Thyroid gland (tissue), 4 donors: Measurements from ENCODE around the gene AR. TPM values are rescaled to one million over a fixed set of nuclear protein-coding genes. Genes with fewer than 3 reads are reported as not detected.
"Not testable (repeated sequence)": the region's sequence is repeated elsewhere in the genome, so short reads cannot be mapped to it uniquely, and the experiment has no call there.

Source experiments
- DNase-seq, 2 donors: peaks; one replicate each; pipeline ENCODE4 v3.0.0-alpha.2; 2019
- H3K27ac ChIP-seq, 3 donors: fragments of 200-600 bp; sonication (generic); 1 replicate in 2 of 3; 2 replicates in 1 of 3; pipeline ENCODE4 v1.5.1; 2016 to 2019; ENCODE audit warnings: mild to moderate bottlenecking in 1 of 3, moderate library complexity in 1 of 3
- H3K27me3 ChIP-seq: fragments of 200-600 bp; sonication (generic); one replicate; pipeline ENCODE4 v1.5.1; 2019
- H3K36me3 ChIP-seq, 2 donors: fragments of 200-600 bp; sonication (generic); one replicate each; pipeline ENCODE4 v1.5.1; 2016 to 2019
- H3K4me1 ChIP-seq, 2 donors: fragments of 200-600 bp; sonication (generic); one replicate each; pipeline ENCODE4 v1.5.1; 2017 to 2019
- H3K4me3 ChIP-seq, 3 donors: fragments of 200-600 bp; sonication (generic); replicated peaks in 1 of 3; 1 replicate in 2 of 3; 2 replicates in 1 of 3; pipeline ENCODE4 v1.5.1; 2016; ENCODE audit warnings: mild to moderate bottlenecking in 1 of 3
- H3K9me3 ChIP-seq: fragments of 200-600 bp; sonication (generic); one replicate; pipeline ENCODE4 v1.5.1; 2017
- POLR2A ChIP-seq, 2 donors: fragments of 450-650 bp; IDR thresholded peaks; one replicate each; pipeline ENCODE4 v1.6.1; 2017; ENCODE audit warnings: antibody characterized with exemption in 2 of 2, mild to moderate bottlenecking in 2 of 2, moderate library complexity in 1 of 2
- WGBS, 2 donors: methylation state at CpG; one replicate each; pipeline ENCODE4 v1.1.5; 2017; 5-methylcytosine and 5-hydroxymethylcytosine counted together
- intact Hi-C: fragments of 100-400 bp; cut with DNase I; formaldehyde crosslinking; loops from one replicate; pipeline ENCODE4 v1.15.1; 2023
- total RNA-seq, 4 donors: library from RNA; depleted of rRNA; stranded (reverse); fragments of >200 nt; gene quantifications; one replicate each; pipeline ENCODE4 v1.2.3, GENCODE V29; 2016
- TF ChIP-seq, protein P1 (sequence below), 6 experiments: fragments of 200-600 bp in 3 of 6; fragments of 450-650 bp in 3 of 6; sonication (generic) in 3 of 6; IDR thresholded peaks; one replicate each; pipeline ENCODE4 v1.5.1; 2016 to 2019; ENCODE audit warnings: antibody characterized with exemption in 6 of 6, mild to moderate bottlenecking in 2 of 6, inconsistent platforms in 1 of 6, moderate library complexity in 1 of 6

The AR gene
- total RNA-seq, 4 donors from 2014 or later = 5.2 to 15.0 (median 11.6) TPM

DNA sequence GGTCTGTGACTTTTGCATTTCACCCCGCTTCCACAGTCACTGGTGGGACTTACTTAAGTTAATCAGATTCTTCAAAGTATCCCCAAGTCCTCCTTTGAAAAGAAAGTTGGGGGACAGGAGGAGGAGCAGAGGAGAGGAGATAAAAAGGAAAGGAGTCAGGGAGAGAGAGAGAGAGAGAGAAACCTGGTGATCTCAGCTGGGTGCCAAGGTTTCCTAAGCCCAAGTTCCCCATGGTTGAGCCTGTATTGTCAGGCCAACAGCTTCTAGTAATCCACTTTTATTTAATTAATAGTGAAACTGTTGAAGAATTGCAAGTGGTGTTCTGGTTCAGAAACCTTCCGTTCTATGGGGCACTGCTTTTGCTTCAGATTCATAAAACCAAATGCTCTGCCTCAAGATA lies 91.6 kb downstream of the AR start:
- Histone ChIP-seq H3K4me1 (no peaks in the 10 kb centered on the region), H3K27ac (no peak overlapping the region), H3K4me3 (no peak overlapping the region), H3K36me3 (no peaks in the 10 kb centered on the region), H3K9me3 (no peaks in the 10 kb centered on the region), H3K27me3 (no peaks in the 10 kb centered on the region)
- DNase-seq = no peak
- TF ChIP-seq, protein P1, sequence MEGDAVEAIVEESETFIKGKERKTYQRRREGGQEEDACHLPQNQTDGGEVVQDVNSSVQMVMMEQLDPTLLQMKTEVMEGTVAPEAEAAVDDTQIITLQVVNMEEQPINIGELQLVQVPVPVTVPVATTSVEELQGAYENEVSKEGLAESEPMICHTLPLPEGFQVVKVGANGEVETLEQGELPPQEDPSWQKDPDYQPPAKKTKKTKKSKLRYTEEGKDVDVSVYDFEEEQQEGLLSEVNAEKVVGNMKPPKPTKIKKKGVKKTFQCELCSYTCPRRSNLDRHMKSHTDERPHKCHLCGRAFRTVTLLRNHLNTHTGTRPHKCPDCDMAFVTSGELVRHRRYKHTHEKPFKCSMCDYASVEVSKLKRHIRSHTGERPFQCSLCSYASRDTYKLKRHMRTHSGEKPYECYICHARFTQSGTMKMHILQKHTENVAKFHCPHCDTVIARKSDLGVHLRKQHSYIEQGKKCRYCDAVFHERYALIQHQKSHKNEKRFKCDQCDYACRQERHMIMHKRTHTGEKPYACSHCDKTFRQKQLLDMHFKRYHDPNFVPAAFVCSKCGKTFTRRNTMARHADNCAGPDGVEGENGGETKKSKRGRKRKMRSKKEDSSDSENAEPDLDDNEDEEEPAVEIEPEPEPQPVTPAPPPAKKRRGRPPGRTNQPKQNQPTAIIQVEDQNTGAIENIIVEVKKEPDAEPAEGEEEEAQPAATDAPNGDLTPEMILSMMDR (IDR thresholded peaks at IDR 0.05) = no peak
- TF ChIP-seq POLR2A (IDR thresholded peaks at IDR 0.05) = no peak
- intact Hi-C loops = no loop called here
- WGBS, 2 donors = 84 to 87% methylated on average over 2 of the region's 2 CpGs

DNA sequence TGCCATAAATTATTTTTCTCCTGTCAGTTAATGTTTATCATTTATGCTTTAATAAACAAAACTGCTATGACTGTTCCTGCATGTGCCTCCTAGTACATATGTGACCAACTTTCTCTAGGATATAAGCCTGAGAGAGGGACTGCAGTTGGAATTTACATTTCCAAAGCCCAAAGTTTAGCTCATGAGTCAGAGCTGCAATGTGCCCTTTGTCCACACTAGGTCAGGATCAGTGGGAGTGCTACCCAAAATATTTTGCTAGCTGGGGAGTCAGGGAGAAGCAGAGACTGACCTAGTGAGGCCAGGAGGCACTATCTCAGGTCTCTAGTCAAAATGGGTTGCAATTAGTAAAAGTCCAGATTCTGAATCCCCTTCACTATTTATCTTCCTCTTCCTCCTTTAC lies 92.7 kb downstream of the AR start:
- Histone ChIP-seq H3K36me3 (no peaks in the 10 kb centered on the region), H3K9me3 (no peaks in the 10 kb centered on the region), H3K27ac (no peak overlapping the region), H3K4me1 (no peaks in the 10 kb centered on the region), H3K4me3 (no peak overlapping the region), H3K27me3 (no peaks in the 10 kb centered on the region)
- TF ChIP-seq POLR2A (IDR thresholded peaks at IDR 0.05) = no peak
- TF ChIP-seq, protein P1 (IDR thresholded peaks at IDR 0.05) = no peak
- no peak for DNase-seq
- intact Hi-C loops = no loop called here

DNA sequence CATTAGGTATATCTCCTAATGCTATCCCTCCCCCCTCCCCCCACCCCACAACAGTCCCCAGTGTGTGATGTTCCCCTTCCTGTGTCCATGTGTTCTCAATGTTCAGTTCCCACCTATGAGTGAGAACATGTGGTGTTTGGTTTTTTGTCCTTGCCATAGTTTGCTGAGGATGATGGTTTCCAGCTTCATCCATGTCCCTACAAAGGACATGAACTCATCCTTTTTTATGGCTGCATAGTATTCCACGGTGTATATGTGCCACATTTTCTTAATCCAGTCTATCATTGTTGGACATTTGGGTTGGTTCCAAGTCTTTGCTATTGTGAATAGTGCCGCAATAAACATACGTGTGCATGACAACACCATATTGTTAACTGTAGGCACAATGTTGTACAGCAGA lies 93.5 kb downstream of the AR start:
- WGBS, 2 donors = 90 to 100% methylated on average over 2 of the region's 3 CpGs
- H3K36me3 ChIP-seq, H3K4me3 ChIP-seq, H3K27me3 ChIP-seq, H3K27ac ChIP-seq, H3K9me3 ChIP-seq, intact Hi-C loops, H3K4me1 ChIP-seq, DNase-seq: not testable (repeated sequence)

DNA sequence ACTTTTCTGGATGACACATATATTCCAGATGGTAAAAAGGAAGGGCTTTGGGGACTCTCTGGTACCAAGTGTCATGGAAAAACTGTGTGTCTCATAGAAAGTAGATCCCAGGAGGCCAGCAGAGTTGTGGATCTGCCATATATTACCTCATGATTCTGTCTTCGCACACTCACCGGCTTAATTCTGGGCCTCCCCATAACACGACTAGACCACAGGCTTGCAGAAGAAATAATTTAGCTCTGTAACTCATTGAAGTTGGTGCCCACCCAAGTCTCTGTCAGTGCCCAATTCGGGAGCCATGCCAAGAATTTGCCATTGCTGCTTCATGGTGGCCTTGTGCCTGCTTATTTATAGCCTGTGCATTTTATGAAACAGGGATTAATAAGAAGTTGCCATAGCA lies 104.5 kb downstream of the AR start:
- 90 to 94% methylated on average over 4 of the region's 4 CpGs for WGBS, 2 donors
- Histone ChIP-seq H3K36me3 (no peaks in the 10 kb centered on the region), H3K9me3 (no peaks in the 10 kb centered on the region), H3K27me3 (no peaks in the 10 kb centered on the region), H3K27ac (no peak overlapping the region), H3K4me3 (no peak overlapping the region), H3K4me1 (no peaks in the 10 kb centered on the region)
- TF ChIP-seq, protein P1 (IDR thresholded peaks at IDR 0.05) = no peak
- no peak for TF ChIP-seq POLR2A (IDR thresholded peaks at IDR 0.05)
- no peak for DNase-seq
- intact Hi-C loops = no loop called here

DNA sequence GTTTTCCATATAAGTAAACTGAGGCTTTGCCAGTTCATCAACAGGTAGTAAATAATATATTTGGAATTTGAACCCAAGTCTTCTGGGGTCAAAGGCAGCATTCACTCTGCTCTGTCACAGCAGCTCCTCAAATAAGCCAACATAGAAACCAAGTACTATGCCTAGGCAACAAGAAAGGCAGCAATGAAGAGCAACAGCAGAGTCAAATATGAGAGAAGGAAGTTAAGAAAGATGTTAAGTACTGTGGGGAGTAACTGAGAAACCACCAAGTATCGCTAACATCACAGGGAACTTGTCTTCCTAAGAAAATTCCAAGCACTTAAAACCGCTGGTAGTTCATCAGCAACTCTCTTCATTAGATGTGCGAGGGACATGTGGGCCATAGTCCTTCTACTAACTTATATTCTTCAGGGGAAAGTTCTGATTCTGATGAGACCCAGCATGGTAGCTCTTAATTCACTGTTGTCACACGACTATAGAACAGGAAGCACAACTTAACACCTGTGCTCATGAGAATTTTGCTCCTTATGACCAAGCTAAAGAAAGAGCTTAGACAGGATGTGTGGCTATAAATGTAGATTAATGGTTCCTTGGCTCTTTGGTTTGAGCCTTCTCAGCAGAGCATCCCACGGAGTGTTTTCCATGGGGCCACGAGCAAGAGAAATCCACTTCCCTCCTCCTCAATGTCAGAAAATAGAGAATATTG lies 107.8 kb downstream of the AR start:
- Histone ChIP-seq H3K9me3 (no peaks in the 10 kb centered on the region), H3K36me3 (no peaks in the 10 kb centered on the region), H3K4me1 (no peaks in the 10 kb centered on the region), H3K4me3 (no peak overlapping the region), H3K27me3 (no peaks in the 10 kb centered on the region), H3K27ac (no peak overlapping the region)
- no peak for DNase-seq
- 94 to 100% methylated on average over 6 of the region's 6 CpGs for WGBS, 2 donors
- no peak for TF ChIP-seq POLR2A (IDR thresholded peaks at IDR 0.05)
- TF ChIP-seq, protein P1 (IDR thresholded peaks at IDR 0.05) = no peak
- intact Hi-C loops = no loop called here

DNA sequence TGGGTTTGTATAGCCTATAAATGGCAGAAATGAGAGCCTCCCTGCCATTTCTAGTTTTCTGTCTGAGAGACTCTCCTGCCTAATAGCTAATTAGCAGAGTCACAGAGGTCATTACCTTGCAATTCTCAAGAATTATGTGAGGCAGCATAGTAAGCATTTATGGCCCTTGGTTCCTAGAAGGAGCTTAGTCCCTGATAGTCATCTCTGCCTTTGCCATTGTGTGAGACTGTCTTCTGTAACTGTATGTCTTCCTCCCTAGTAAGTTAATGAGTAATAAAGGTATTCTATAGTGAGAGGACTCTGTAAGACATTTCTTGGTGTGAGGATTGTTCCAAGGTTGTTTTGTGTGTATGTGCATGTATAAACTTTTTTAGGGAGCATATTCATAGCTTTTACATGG lies 108.7 kb downstream of the AR start:
- TF ChIP-seq, protein P1 (IDR thresholded peaks at IDR 0.05) = no peak
- TF ChIP-seq POLR2A (IDR thresholded peaks at IDR 0.05) = no peak
- no peak overlapping the region for H3K4me3 ChIP-seq
- no peaks in the 10 kb centered on the region for H3K9me3 ChIP-seq
- no peak overlapping the region for H3K27ac ChIP-seq
- H3K4me1 ChIP-seq = no peaks in the 10 kb centered on the region
- H3K27me3 ChIP-seq = no peaks in the 10 kb centered on the region
- DNase-seq = no peak
- intact Hi-C loops = no loop called here
- no peaks in the 10 kb centered on the region for H3K36me3 ChIP-seq
